ENCODE data around the gene ZNF90. TPM values are rescaled to one million over a fixed set of nuclear protein-coding genes. Genes with fewer than 3 reads are reported as not detected.
"Not testable (repeated sequence)": the region's sequence is repeated elsewhere in the genome, so short reads cannot be mapped to it uniquely, and the experiment has no call there.

Gene ZNF90
- total RNA-seq, 1 donor, result 1.2 TPM

DNA sequence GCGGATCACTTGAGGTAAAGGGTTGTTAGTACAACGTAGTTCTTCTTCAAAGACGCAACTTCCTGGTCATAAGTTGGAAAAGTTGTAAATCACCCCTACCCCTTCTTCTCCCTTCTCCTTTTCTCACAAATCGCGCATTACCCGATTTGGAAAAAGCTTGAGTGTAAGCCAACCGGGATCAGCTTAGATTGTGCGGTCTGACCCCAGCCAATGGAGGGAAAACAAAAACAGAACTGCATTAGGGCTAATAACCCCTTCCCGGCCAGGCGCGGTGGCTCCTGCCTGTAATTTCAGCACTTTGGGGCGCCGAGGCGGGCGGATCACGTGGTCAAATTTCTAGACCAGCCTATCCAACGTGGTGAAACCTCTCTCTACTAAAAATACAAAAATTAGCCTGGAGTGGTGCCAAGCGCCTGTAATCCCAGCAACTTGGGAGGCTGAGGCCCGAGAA lies 806 bp downstream of the ZNF90 start:
- peak; percentile 54 for DNase-seq (ENCODE audit: low read depth)
- peak overlapping the region; percentile 67 for H3K4me3 ChIP-seq (ENCODE audit: low read depth, low read length)
- TF ChIP-seq, protein P1, sequence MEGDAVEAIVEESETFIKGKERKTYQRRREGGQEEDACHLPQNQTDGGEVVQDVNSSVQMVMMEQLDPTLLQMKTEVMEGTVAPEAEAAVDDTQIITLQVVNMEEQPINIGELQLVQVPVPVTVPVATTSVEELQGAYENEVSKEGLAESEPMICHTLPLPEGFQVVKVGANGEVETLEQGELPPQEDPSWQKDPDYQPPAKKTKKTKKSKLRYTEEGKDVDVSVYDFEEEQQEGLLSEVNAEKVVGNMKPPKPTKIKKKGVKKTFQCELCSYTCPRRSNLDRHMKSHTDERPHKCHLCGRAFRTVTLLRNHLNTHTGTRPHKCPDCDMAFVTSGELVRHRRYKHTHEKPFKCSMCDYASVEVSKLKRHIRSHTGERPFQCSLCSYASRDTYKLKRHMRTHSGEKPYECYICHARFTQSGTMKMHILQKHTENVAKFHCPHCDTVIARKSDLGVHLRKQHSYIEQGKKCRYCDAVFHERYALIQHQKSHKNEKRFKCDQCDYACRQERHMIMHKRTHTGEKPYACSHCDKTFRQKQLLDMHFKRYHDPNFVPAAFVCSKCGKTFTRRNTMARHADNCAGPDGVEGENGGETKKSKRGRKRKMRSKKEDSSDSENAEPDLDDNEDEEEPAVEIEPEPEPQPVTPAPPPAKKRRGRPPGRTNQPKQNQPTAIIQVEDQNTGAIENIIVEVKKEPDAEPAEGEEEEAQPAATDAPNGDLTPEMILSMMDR (IDR thresholded peaks at IDR 0.05; ENCODE audit: insufficient read depth, low read length), result no peak

GRCh38 chr19:20079476-20079875 lies 1.7 kb downstream of the ZNF90 start:
- TF ChIP-seq, protein P1 (IDR thresholded peaks at IDR 0.05; ENCODE audit: insufficient read depth, low read length), result no peak
- H3K4me3 ChIP-seq (ENCODE audit: low read depth, low read length), result peak overlapping the region; percentile 15
- peak; percentile 5 for DNase-seq (ENCODE audit: low read depth)

- no peak overlapping the region for H3K4me3 ChIP-seq (ENCODE audit: low read depth, low read length)
- no peak for DNase-seq (ENCODE audit: low read depth)
- TF ChIP-seq, protein P1 (IDR thresholded peaks at IDR 0.05; ENCODE audit: insufficient read depth, low read length), result no peak
Observed at GRCh38 chr19:20080656-20081055, 2.9 kb downstream of the ZNF90 start.

GRCh38 chr19:20082232-20082833 lies 4.5 kb downstream of the ZNF90 start:
- DNase-seq (ENCODE audit: low read depth); H3K4me3 ChIP-seq (ENCODE audit: low read depth, low read length): not testable (repeated sequence)

- H3K4me3 ChIP-seq (ENCODE audit: low read depth, low read length); DNase-seq (ENCODE audit: low read depth): not testable (repeated sequence)
Observed at GRCh38 chr19:20082876-20083275, 5.1 kb downstream of the ZNF90 start.

DNA sequence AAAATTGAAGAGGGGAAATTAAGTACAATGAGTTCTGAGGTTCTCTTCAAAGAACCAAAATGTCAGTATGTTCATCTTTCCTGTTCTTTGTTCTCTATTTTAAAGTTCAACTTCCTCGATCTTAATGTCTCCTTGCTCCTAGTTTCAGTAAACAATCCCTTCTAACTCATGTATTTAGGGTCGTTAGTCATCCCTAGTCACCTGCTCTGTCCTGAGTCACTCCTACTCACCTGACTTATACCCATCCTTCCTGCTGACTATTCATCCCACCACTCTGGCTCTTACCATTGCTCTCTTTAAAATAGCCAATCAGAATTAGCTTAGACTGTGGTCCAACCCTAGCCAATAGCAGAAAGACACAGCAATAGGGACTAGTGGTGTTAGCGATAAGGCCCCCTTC lies 24.3 kb downstream of the ZNF90 start:
- H3K4me3 ChIP-seq (ENCODE audit: low read depth, low read length), result no peak overlapping the region

DNA sequence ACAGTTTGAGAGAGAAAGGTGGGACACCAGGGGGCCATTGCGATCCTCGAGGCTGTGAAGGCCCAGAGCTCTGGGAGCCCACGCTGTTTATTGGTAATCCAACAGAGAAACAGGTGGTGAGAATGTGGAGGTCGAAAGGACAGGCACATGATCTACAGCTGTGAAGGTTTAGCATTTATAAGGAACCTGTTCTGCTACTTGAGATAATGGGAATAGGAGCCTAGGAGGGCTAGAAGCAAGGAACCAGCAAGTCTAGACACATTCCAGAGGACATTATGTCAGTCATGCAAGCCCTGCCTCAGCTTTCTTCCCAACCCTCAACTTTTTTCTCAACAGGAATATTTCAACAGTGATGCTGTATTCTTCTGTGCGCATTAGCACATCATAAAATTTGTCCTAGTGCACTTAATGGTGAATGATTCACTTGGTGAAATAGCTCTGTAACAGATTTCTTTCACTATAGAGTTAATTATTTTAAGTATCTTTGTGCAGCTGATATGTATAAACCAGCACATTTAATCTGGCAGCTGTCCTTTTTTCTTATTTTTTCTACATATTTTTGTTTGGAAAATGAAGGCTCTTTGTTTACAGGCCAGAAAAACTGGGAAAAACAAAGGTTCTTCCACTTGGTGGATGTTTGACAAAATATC lies 25.4 kb downstream of the ZNF90 start:
- TF ChIP-seq, protein P1 (IDR thresholded peaks at IDR 0.05; ENCODE audit: insufficient read depth, low read length), result no peak
- DNase-seq (ENCODE audit: low read depth), result no peak

More for the DNA sequence above, 24.3 kb downstream of the ZNF90 start:
- TF ChIP-seq, protein P1 (IDR thresholded peaks at IDR 0.05; ENCODE audit: insufficient read depth, low read length), result no peak
- no peak for DNase-seq (ENCODE audit: low read depth)

DNA sequence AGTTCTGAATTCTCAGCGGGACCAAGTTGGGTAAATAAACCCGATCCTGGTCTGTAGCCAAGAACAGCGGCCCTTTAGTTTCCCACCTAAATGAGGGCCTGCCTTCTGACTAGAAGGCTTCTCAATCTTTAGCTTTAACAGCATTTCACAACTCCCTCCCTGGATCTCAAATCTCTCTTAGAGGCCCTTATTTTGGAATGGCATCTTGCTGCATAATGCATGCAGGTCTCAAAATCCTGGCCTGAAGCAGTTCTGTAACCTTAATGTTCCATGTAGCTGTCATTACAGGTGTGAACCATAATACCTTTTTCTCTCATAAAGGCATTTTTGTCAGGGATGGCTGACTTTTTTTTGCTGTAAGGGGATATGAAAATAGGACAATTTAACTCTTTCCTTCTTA lies 29.5 kb downstream of the ZNF90 start:
- TF ChIP-seq, protein P1 (IDR thresholded peaks at IDR 0.05; ENCODE audit: insufficient read depth, low read length), result no peak
- no peak for DNase-seq (ENCODE audit: low read depth)
- no peak overlapping the region for H3K4me3 ChIP-seq (ENCODE audit: low read depth, low read length)

More for the DNA sequence above, 25.4 kb downstream of the ZNF90 start:
- H3K4me3 ChIP-seq (ENCODE audit: low read depth, low read length), result no peak overlapping the region

- H3K4me3 ChIP-seq (ENCODE audit: low read depth, low read length); DNase-seq (ENCODE audit: low read depth): not testable (repeated sequence)
Observed at GRCh38 chr19:20118064-20118839, 40.5 kb downstream of the ZNF90 start.

Measured in fibroblast of the aortic adventitia (primary cell).